ENCODE measurements around the gene CIDEB.

DNA sequence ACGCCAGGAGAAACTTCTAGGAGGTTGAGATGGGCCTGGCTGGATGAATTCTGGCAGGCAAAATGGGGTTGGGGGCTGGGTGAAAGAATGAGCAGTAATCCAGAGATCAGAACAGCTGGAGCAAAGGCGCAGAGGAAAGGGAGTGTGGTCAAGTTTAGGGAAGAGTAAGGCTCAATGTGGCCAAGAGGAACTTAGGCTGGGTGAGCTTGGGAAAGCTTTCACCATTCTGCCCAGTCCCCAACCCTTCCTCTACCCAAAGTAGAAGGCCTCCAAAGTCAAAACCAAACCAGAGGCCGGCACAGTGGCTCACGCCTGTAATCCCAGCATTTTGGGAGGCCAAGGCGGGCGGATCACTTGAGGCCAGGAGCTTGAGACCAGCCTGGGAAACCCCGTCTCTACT, 26.1 kb downstream of the CIDEB start:
- TF ChIP-seq, protein P1, sequence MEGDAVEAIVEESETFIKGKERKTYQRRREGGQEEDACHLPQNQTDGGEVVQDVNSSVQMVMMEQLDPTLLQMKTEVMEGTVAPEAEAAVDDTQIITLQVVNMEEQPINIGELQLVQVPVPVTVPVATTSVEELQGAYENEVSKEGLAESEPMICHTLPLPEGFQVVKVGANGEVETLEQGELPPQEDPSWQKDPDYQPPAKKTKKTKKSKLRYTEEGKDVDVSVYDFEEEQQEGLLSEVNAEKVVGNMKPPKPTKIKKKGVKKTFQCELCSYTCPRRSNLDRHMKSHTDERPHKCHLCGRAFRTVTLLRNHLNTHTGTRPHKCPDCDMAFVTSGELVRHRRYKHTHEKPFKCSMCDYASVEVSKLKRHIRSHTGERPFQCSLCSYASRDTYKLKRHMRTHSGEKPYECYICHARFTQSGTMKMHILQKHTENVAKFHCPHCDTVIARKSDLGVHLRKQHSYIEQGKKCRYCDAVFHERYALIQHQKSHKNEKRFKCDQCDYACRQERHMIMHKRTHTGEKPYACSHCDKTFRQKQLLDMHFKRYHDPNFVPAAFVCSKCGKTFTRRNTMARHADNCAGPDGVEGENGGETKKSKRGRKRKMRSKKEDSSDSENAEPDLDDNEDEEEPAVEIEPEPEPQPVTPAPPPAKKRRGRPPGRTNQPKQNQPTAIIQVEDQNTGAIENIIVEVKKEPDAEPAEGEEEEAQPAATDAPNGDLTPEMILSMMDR (conservative IDR thresholded peaks at IDR 0.05 in 1 of 2, IDR thresholded peaks at IDR 0.05 in 1 of 2; ENCODE audit: extremely low read depth in 1 of 2, insufficient read depth in 1 of 2, low read depth in 1 of 2, low read length in 2 of 2), result no peak
- no peak for TF ChIP-seq EZH2 (IDR thresholded peaks at IDR 0.05; ENCODE audit: borderline replicate concordance, low read length)

Data from mammary epithelial cell (primary cell).